Liver (tissue), 3 donors: ENCODE results near the gene RPLP2.

ENCODE experiments used
- CTCF ChIP-seq: fragments of 150-350 bp; IDR thresholded peaks from 2 replicates; pipeline ENCODE4 v1.5.1; 2017; ENCODE audit warnings: improper control_type of control experiment, low read depth, low read length; ENCODE audit not compliant: missing input control
- GABPA ChIP-seq, 2 donors: IDR thresholded peaks in 1 of 2; conservative IDR thresholded peaks in 1 of 2; 2 replicates each; pipeline ENCODE4 v1.6.1; 2016; ENCODE audit warnings: antibody characterized with exemption in 2 of 2, mild to moderate bottlenecking in 1 of 2, moderate library complexity in 1 of 2
- RAD21 ChIP-seq, 2 donors: IDR thresholded peaks; 2 replicates each; pipeline ENCODE4 v1.6.1; 2016; ENCODE audit warnings: antibody characterized with exemption in 2 of 2, mild to moderate bottlenecking in 2 of 2
- SP1 ChIP-seq: IDR thresholded peaks from 2 replicates; pipeline ENCODE4 v1.6.1; 2018; ENCODE audit warnings: antibody characterized with exemption, mild to moderate bottlenecking
- TAF1 ChIP-seq: conservative IDR thresholded peaks from 2 replicates; pipeline ENCODE4 v1.6.1; 2016; ENCODE audit warnings: antibody characterized with exemption, mild to moderate bottlenecking
- ZBTB33 ChIP-seq: IDR thresholded peaks from 2 replicates; pipeline ENCODE4 v1.6.1; 2016; ENCODE audit warnings: antibody characterized with exemption
- donor health status: healthy.
- donor health status: healthy.

GRCh38 chr11:791658-792534 lies 17.9 kb upstream of the RPLP2 start:
- no peak for TF ChIP-seq CTCF
- no peak for TF ChIP-seq ZBTB33
- no peak for TF ChIP-seq RAD21 (IDR thresholded peaks at IDR 0.05)
- no peak for TF ChIP-seq TAF1
- TF ChIP-seq SP1 = no peak
- no peak for TF ChIP-seq GABPA (IDR thresholded peaks at IDR 0.05 in 1 of 2, conservative IDR thresholded peaks at IDR 0.05 in 1 of 2)
